Neural progenitor cell (in vitro differentiated cells): ENCODE measurements around the gene CDH23. TPM values are rescaled to one million over a fixed set of nuclear protein-coding genes. Genes with fewer than 3 reads are reported as not detected.

Source experiments
- DNase-seq: peaks from one replicate; pipeline ENCODE4 v3.0.0-alpha.2; 2016; ENCODE audit warnings: low spot score
- H2AFZ ChIP-seq: fragments of 200-600 bp; sonication (generic); replicated peaks from 2 replicates; pipeline ENCODE4 v1.6.1; 2016; ENCODE audit warnings: antibody characterized with exemption
- H3F3A ChIP-seq: fragments of 200-600 bp; sonication (generic); 2 replicates; pipeline ENCODE4 v1.6.1; 2016; ENCODE audit warnings: antibody characterized with exemption, low read depth
- H3K27ac ChIP-seq: fragments of 200-600 bp; sonication (generic); 2 replicates; pipeline ENCODE4 v1.5.1; 2016; ENCODE audit warnings: mild to moderate bottlenecking
- H3K27me3 ChIP-seq: fragments of 200-600 bp; sonication (generic); 2 replicates; pipeline ENCODE4 v1.6.1; 2016; ENCODE audit warnings: mild to moderate bottlenecking, moderate library complexity
- H3K36me3 ChIP-seq: fragments of 200-600 bp; sonication (generic); 2 replicates; pipeline ENCODE4 v1.5.1; 2016
- H3K4me1 ChIP-seq: fragments of 200-600 bp; sonication (generic); 2 replicates; pipeline ENCODE4 v1.6.1; 2016; ENCODE audit warnings: mixed run types
- H3K4me2 ChIP-seq: fragments of 200-600 bp; sonication (generic); 2 replicates; pipeline ENCODE4 v1.6.1; 2016
- H3K4me3 ChIP-seq: fragments of 200-600 bp; sonication (generic); 2 replicates; pipeline ENCODE4 v1.5.1; 2016
- H3K79me2 ChIP-seq: fragments of 200-600 bp; sonication (generic); 2 replicates; pipeline ENCODE4 v1.6.1; 2016; ENCODE audit warnings: low read depth
- H3K9ac ChIP-seq: fragments of 200-600 bp; sonication (generic); 2 replicates; pipeline ENCODE4 v1.6.1; 2016
- H3K9me3 ChIP-seq: fragments of 200-600 bp; sonication (generic); 2 replicates; pipeline ENCODE4 v1.5.1; 2016; ENCODE audit warnings: low read depth
- H4K20me1 ChIP-seq: fragments of 200-600 bp; sonication (generic); 2 replicates; pipeline ENCODE4 v1.6.1; 2016; ENCODE audit warnings: low read depth
- H3K27ac Mint-ChIP-seq: 3 replicates; pipeline ENCODE4 v1.8.0; 2021; ENCODE audit warnings: mixed read lengths
- H3K27me3 Mint-ChIP-seq: 2 replicates; pipeline ENCODE4 v1.8.0; 2022; ENCODE audit warnings: low read depth, mild to moderate bottlenecking, inconsistent platforms, moderate library complexity, mixed read lengths; ENCODE audit not compliant: insufficient read depth
- H3K36me3 Mint-ChIP-seq: 3 replicates; pipeline ENCODE4 v1.8.0; 2021; ENCODE audit warnings: mixed read lengths
- H3K4me1 Mint-ChIP-seq: 3 replicates; pipeline ENCODE4 v1.8.0; 2021; ENCODE audit warnings: mixed read lengths
- H3K4me3 Mint-ChIP-seq: 3 replicates; pipeline ENCODE4 v1.8.0; 2021; ENCODE audit warnings: mild to moderate bottlenecking, moderate library complexity, mixed read lengths
- H3K9me3 Mint-ChIP-seq: 3 replicates; pipeline ENCODE4 v1.8.0; 2020; ENCODE audit warnings: mixed read lengths
- EZH2 ChIP-seq: fragments of 200-600 bp; sonication (generic); IDR thresholded peaks from 2 replicates; pipeline ENCODE4 v1.6.1; 2017; ENCODE audit warnings: antibody characterized with exemption, mild to moderate bottlenecking, moderate library complexity
- EZH2phosphoT487 ChIP-seq: fragments of 200-600 bp; sonication (generic); IDR thresholded peaks from 2 replicates; pipeline ENCODE4 v1.6.1; 2017; ENCODE audit warnings: antibody characterized with exemption
- total RNA-seq: library from RNA; depleted of rRNA; stranded (reverse); fragments of >200 nt; gene quantifications from 2 replicates; pipeline ENCODE4 v1.2.3, GENCODE V29; 2015; ENCODE audit warnings: low replicate concordance
- TF ChIP-seq, protein P1 (sequence below): fragments of 200-600 bp; sonication (generic); IDR thresholded peaks from 2 replicates; pipeline ENCODE4 v1.5.1; 2017; ENCODE audit warnings: antibody characterized with exemption, mild to moderate bottlenecking

Gene CDH23
- total RNA-seq, 1 donor from 2014 or later = 5.9 TPM

DNA sequence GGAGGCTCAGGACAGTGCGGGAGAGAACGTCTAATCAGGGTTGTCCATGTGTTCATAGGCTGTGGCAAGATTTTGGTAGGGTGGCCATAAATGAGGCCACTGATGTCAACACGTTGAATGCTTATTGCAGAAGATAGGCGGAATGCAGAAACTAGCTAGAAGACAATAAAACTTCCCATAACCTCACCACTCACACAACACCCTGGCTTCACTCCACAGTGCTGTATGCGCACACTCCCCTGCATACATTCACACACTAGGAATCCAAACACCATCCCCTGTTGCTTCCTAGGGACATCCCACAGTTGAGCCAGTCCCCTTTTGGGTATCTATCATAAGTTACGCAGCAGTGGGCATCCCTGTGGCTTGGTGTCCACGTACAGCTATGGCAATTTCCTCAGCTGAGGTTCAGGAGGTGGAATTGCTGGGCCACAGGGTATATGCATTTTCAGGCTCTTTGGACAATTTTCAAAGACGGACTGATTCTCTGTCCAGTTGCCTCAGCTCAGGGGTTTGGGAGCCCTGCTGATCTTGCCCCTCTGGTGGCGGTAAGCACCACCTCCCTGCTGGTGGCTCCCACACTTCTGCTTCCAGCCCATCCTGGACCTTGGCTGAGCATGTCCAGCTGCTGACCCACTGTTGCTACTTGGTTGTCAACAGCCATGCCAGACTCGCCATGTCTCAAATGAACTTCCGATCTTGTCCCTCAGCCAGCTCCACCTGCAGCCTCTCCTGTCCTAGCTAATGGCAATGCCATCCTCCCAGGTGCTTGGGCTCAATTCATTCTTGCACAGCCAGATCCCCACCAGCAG is 36.4 kb downstream of the CDH23 start:
- Histone ChIP-seq H3K9ac (no peak overlapping the region), H3K4me1 (no peaks in the 10 kb centered on the region), H3K9me3 (no peaks in the 10 kb centered on the region), H3K36me3 (no peaks in the 10 kb centered on the region), H4K20me1 (no peaks in the 10 kb centered on the region), H3K4me2 (no peak overlapping the region), H3K4me3 (no peak overlapping the region), H3K27me3 (no peaks in the 10 kb centered on the region), H3F3A (no peaks in the 10 kb centered on the region), H3K27ac (no peak overlapping the region), H2AFZ (no peak overlapping the region), H3K79me2 (no peaks in the 10 kb centered on the region)
- no peaks in the 10 kb centered on the region for H3K36me3 Mint-ChIP-seq
- no peaks in the 10 kb centered on the region for H3K9me3 Mint-ChIP-seq
- H3K4me3 Mint-ChIP-seq = peak overlapping the region; percentile 58
- peaks cover 11% of the 10 kb centered on the region for H3K27me3 Mint-ChIP-seq
- no peak for DNase-seq
- peaks cover 32% of the 10 kb centered on the region for H3K4me1 Mint-ChIP-seq
- H3K27ac Mint-ChIP-seq = peak overlapping the region; percentile 38
- TF ChIP-seq EZH2 (no peak), EZH2phosphoT487 (no peak)
- TF ChIP-seq, protein P1, sequence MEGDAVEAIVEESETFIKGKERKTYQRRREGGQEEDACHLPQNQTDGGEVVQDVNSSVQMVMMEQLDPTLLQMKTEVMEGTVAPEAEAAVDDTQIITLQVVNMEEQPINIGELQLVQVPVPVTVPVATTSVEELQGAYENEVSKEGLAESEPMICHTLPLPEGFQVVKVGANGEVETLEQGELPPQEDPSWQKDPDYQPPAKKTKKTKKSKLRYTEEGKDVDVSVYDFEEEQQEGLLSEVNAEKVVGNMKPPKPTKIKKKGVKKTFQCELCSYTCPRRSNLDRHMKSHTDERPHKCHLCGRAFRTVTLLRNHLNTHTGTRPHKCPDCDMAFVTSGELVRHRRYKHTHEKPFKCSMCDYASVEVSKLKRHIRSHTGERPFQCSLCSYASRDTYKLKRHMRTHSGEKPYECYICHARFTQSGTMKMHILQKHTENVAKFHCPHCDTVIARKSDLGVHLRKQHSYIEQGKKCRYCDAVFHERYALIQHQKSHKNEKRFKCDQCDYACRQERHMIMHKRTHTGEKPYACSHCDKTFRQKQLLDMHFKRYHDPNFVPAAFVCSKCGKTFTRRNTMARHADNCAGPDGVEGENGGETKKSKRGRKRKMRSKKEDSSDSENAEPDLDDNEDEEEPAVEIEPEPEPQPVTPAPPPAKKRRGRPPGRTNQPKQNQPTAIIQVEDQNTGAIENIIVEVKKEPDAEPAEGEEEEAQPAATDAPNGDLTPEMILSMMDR = no peak

DNA sequence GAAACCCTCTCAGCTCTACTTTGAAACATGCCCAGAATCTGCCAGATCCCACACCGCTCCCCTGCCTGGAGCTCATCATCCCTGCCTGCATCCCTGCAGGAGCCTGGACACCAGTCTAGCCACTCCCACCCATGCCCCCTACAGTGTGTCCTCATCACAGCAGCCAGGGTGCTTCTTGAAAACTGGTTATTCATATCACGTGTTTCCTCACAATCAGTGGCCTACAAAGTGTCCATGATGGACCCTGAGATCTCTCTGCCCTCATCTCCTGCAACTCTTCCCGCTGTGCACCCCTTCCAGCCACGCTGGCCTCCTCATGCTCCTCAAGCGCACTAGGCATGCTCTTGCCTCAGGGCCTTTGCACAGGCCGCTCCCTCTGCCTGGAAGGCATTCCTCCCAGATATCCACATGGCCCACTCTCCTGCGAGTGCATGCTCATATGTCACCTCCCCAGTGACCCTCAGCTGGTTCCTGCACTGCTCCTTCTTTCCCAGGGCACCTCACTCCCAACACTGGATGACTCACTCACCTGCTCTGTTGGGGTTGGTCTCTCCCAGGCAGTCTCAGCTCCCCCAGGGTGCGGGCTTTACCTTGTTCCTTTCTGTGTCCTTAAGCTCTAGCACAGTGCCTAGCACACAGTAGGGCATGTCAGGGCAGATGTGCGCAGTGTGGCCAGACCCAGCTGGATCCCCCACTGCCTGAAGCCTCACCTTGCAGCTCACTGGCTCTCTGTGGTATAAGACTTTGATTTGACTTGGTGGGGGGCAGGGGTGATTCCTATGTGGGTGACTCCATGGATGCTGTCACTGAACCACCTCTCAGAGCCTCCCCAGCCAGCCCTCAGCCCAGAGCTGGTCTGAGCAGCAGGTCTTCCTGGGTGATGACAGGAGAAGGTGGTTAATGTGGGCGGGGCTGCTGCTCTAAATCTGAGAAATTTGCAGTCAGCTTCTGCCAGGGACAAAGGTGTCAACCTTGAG is 37.3 kb downstream of the CDH23 start:
- H3K9me3 Mint-ChIP-seq = no peaks in the 10 kb centered on the region
- TF ChIP-seq EZH2phosphoT487 (no peak), EZH2 (no peak)
- TF ChIP-seq, protein P1 = no peak
- H3K36me3 Mint-ChIP-seq = no peaks in the 10 kb centered on the region
- H4K20me1 ChIP-seq = no peaks in the 10 kb centered on the region
- H3K4me3 Mint-ChIP-seq = no peak overlapping the region
- H3K9ac ChIP-seq = no peak overlapping the region
- DNase-seq = no peak
- no peak overlapping the region for H3K27ac ChIP-seq
- H3K4me1 ChIP-seq = no peaks in the 10 kb centered on the region
- peak overlapping the region; percentile 38 for H3K27ac Mint-ChIP-seq
- H3K4me2 ChIP-seq = no peak overlapping the region
- no peaks in the 10 kb centered on the region for H3K36me3 ChIP-seq
- no peaks in the 10 kb centered on the region for H3K27me3 ChIP-seq
- H3K9me3 ChIP-seq = no peaks in the 10 kb centered on the region
- peaks cover 16% of the 10 kb centered on the region for H3K27me3 Mint-ChIP-seq
- peaks cover 36% of the 10 kb centered on the region for H3K4me1 Mint-ChIP-seq
- no peaks in the 10 kb centered on the region for H3K79me2 ChIP-seq
- H3F3A ChIP-seq = no peaks in the 10 kb centered on the region
- no peak overlapping the region for H3K4me3 ChIP-seq
- H2AFZ ChIP-seq = no peak overlapping the region

DNA sequence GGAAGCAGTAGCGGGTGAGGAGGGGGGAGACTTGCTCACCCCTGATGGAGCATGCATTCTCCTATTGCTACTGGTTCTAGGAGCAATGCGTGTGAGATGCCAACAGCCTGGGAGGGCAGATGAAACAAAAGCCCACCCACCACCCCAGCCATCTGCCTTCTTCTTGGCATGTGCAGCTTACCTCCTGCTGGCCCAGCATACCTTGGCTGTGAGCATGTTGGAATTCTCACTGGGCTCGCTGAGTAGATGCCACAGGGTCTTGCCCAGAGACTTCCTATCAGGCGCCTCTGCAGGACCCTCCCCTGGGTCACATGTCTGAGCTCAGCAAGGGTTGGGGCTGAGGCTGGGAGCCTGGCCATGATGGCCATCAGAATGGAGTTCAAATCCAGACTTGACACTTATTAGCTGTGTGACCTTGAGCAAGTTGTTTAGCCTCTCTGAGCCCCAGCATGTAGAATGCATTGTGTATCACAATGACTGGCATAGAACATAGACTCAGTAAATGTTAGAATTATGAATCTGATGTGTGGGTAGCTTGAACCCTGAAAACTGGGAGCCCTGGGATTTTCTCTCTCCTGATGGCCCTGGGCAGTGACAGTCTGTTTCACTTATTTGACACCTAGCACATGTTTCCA is 38.2 kb downstream of the CDH23 start:
- Histone ChIP-seq H3K27me3 (no peaks in the 10 kb centered on the region), H2AFZ (no peak overlapping the region), H4K20me1 (no peaks in the 10 kb centered on the region), H3F3A (no peaks in the 10 kb centered on the region), H3K27ac (no peak overlapping the region), H3K36me3 (no peaks in the 10 kb centered on the region), H3K4me2 (no peak overlapping the region), H3K4me1 (no peaks in the 10 kb centered on the region), H3K79me2 (no peaks in the 10 kb centered on the region), H3K9me3 (no peaks in the 10 kb centered on the region), H3K9ac (no peak overlapping the region), H3K4me3 (no peak overlapping the region)
- peaks cover 37% of the 10 kb centered on the region for H3K4me1 Mint-ChIP-seq
- H3K4me3 Mint-ChIP-seq = no peak overlapping the region
- DNase-seq = no peak
- no peak overlapping the region for H3K27ac Mint-ChIP-seq
- no peak for TF ChIP-seq EZH2
- TF ChIP-seq EZH2phosphoT487 = no peak
- TF ChIP-seq, protein P1 = no peak
- no peaks in the 10 kb centered on the region for H3K36me3 Mint-ChIP-seq
- H3K27me3 Mint-ChIP-seq = peaks cover 14% of the 10 kb centered on the region
- H3K9me3 Mint-ChIP-seq = no peaks in the 10 kb centered on the region
